MM.1S (cell line): Measurements from ENCODE around the gene RERE.

Experiments
- DNase-seq: peaks from one replicate; pipeline ENCODE4 v3.0.0-alpha.2; 2015
- H2AFZ ChIP-seq: fragments of 300-600 bp; sonication (generic); 2 replicates; pipeline ENCODE4 v1.6.0; 2016; ENCODE audit warnings: antibody characterized with exemption, low read length
- H3F3A ChIP-seq: fragments of 300-600 bp; sonication (generic); 2 replicates; pipeline ENCODE4 v1.6.1; 2016; ENCODE audit warnings: mild to moderate bottlenecking, antibody characterized with exemption, low read length, moderate library complexity, mixed read lengths; ENCODE audit not compliant: insufficient read depth
- H3K27ac ChIP-seq: fragments of 300-600 bp; sonication (generic); 2 replicates; pipeline ENCODE4 v1.5.1; 2016; ENCODE audit warnings: mild to moderate bottlenecking, low read length
- H3K27me3 ChIP-seq: fragments of 300-600 bp; sonication (generic); replicated peaks from 2 replicates; pipeline ENCODE4 v1.6.0; 2016; ENCODE audit warnings: low read length; ENCODE audit not compliant: insufficient read depth
- H3K36me3 ChIP-seq: fragments of 300-600 bp; sonication (generic); replicated peaks from 2 replicates; pipeline ENCODE4 v1.6.1; 2016; ENCODE audit warnings: mild to moderate bottlenecking, low read length, mixed read lengths; ENCODE audit not compliant: insufficient read depth
- H3K4me1 ChIP-seq: fragments of 300-600 bp; sonication (generic); 2 replicates; pipeline ENCODE4 v1.6.1; 2016; ENCODE audit warnings: low read length, mixed read lengths
- H3K4me2 ChIP-seq: fragments of 300-600 bp; sonication (generic); 2 replicates; pipeline ENCODE4 v1.6.0; 2016; ENCODE audit warnings: low read depth, low read length
- H3K4me3 ChIP-seq: fragments of 300-600 bp; sonication (generic); 2 replicates; pipeline ENCODE4 v1.5.1; 2016; ENCODE audit warnings: low read length, mixed read lengths
- H3K79me2 ChIP-seq: fragments of 300-600 bp; sonication (generic); 2 replicates; pipeline ENCODE4 v1.6.1; 2016; ENCODE audit warnings: mixed run types, low read length, mixed read lengths
- H3K9ac ChIP-seq: fragments of 300-600 bp; sonication (generic); 2 replicates; pipeline ENCODE4 v1.6.1; 2016; ENCODE audit warnings: low read length, mixed read lengths
- H3K9me2 ChIP-seq: fragments of 300-600 bp; sonication (generic); replicated peaks from 2 replicates; pipeline ENCODE4 v1.6.1; 2016; ENCODE audit warnings: mild to moderate bottlenecking, low read length, mixed read lengths; ENCODE audit not compliant: insufficient read depth
- H3K9me3 ChIP-seq: fragments of 300-600 bp; sonication (generic); replicated peaks from 2 replicates; pipeline ENCODE4 v1.6.1; 2016; ENCODE audit warnings: mild to moderate bottlenecking, low read length, mixed read lengths; ENCODE audit not compliant: insufficient read depth
- H4K20me1 ChIP-seq: fragments of 300-600 bp; sonication (generic); 2 replicates; pipeline ENCODE4 v1.6.1; 2016; ENCODE audit warnings: mild to moderate bottlenecking, low read length, moderate library complexity, mixed read lengths; ENCODE audit not compliant: insufficient read depth
- CTCF ChIP-seq: fragments of 300-600 bp; sonication (generic); IDR thresholded peaks from 2 replicates; pipeline ENCODE4 v1.5.1; 2016; ENCODE audit warnings: antibody characterized with exemption, low read length, mixed read lengths
- EZH2 ChIP-seq: fragments of 300-600 bp; sonication (generic); optimal IDR thresholded peaks from 2 replicates; pipeline ENCODE3; 2017; ENCODE audit warnings: low read depth, mild to moderate bottlenecking, antibody characterized with exemption, low read length, mixed read lengths
- EZH2phosphoT487 ChIP-seq: fragments of 300-600 bp; sonication (generic); IDR thresholded peaks from 2 replicates; pipeline ENCODE4 v1.6.1; 2018; ENCODE audit warnings: antibody characterized with exemption, low read length

RERE gene

GRCh38 chr1:8541961-8542521 lies 275.4 kb downstream of the RERE start:
- Histone ChIP-seq H3K36me3 (no peaks in the 10 kb centered on the region), H3K79me2 (no peaks in the 10 kb centered on the region), H3K27ac (no peak overlapping the region), H3K4me2 (no peak overlapping the region), H4K20me1 (no peaks in the 10 kb centered on the region), H3K4me3 (no peak overlapping the region), H3K9ac (no peak overlapping the region), H3K9me3 (no peaks in the 10 kb centered on the region), H3F3A (no peaks in the 10 kb centered on the region), H3K27me3 (no peaks in the 10 kb centered on the region), H2AFZ (no peak overlapping the region), H3K9me2 (no peaks in the 10 kb centered on the region), H3K4me1 (no peaks in the 10 kb centered on the region)
- TF ChIP-seq EZH2 (no peak), EZH2phosphoT487 (no peak), CTCF (no peak)
- DNase-seq = no peak

GRCh38 chr1:8540971-8541370 lies 276.5 kb downstream of the RERE start:
- H3K9me2 ChIP-seq = no peaks in the 10 kb centered on the region
- no peaks in the 10 kb centered on the region for H3K9me3 ChIP-seq
- no peaks in the 10 kb centered on the region for H3K79me2 ChIP-seq
- no peak overlapping the region for H3K27ac ChIP-seq
- H3K36me3 ChIP-seq = no peaks in the 10 kb centered on the region
- no peak overlapping the region for H3K4me2 ChIP-seq
- no peaks in the 10 kb centered on the region for H3F3A ChIP-seq
- no peaks in the 10 kb centered on the region for H3K27me3 ChIP-seq
- no peaks in the 10 kb centered on the region for H3K4me1 ChIP-seq
- no peak for TF ChIP-seq EZH2phosphoT487
- TF ChIP-seq CTCF = no peak
- no peak for TF ChIP-seq EZH2
- DNase-seq = no peak
- H3K9ac ChIP-seq = no peak overlapping the region
- H3K4me3 ChIP-seq = no peak overlapping the region
- H2AFZ ChIP-seq = no peak overlapping the region
- H4K20me1 ChIP-seq = no peaks in the 10 kb centered on the region

GRCh38 chr1:8540261-8540941 lies 277.0 kb downstream of the RERE start:
- TF ChIP-seq EZH2phosphoT487 (no peak), EZH2 (no peak), CTCF (no peak)
- no peaks in the 10 kb centered on the region for H3K36me3 ChIP-seq
- no peaks in the 10 kb centered on the region for H4K20me1 ChIP-seq
- H3F3A ChIP-seq = no peaks in the 10 kb centered on the region
- no peaks in the 10 kb centered on the region for H3K27me3 ChIP-seq
- H3K27ac ChIP-seq = no peak overlapping the region
- no peaks in the 10 kb centered on the region for H3K9me3 ChIP-seq
- no peaks in the 10 kb centered on the region for H3K79me2 ChIP-seq
- no peaks in the 10 kb centered on the region for H3K4me1 ChIP-seq
- no peak for DNase-seq
- no peak overlapping the region for H3K4me2 ChIP-seq
- H2AFZ ChIP-seq = no peak overlapping the region
- H3K9me2 ChIP-seq = no peaks in the 10 kb centered on the region
- no peak overlapping the region for H3K9ac ChIP-seq
- no peak overlapping the region for H3K4me3 ChIP-seq
